HG03520 (cell line): ENCODE results near the gene DDAH1.
"Not testable (repeated sequence)": the region's sequence is repeated elsewhere in the genome, so short reads cannot be mapped to it uniquely, and the experiment has no call there.

Source experiments
- ATAC-seq: cut with Tn5 transposase; IDR thresholded peaks from one replicate; pipeline ENCODE4 v1.9.1; 2021; ENCODE audit warnings: mild to moderate bottlenecking, moderate library complexity; ENCODE audit not compliant: unreplicated experiment

Gene DDAH1

DNA sequence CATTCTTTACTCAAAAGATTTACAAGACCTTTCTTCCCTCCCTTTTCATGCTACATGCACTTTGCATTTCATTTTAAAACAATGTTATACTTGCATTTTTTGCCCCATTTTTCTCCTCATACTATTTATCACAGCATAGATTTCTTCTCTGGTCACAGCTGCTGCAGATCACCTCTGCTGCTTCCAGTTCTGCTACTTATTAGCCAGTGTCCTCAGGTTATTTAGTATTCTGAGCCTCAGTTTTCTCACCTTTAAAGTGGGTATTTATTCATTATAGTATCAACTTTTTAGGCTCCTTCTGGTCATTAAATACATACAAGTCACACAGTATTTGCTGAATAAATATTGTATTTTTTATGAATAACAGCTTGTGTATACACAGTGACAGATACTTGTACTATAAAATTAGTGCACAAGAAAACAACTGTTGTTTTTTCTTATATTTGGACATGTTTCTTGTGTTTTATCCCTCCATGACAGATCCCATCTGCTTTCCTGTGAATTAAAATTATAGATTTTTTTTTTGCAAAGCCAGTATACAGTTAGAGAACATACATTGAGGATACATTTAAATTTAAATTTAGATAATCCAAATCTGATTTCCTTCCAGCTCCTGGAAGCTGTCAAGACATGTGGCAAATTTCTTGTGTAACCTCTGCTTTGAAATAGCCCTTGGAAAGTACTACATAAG lies 103.2 kb downstream of the DDAH1 start:
- no peak for ATAC-seq

DNA sequence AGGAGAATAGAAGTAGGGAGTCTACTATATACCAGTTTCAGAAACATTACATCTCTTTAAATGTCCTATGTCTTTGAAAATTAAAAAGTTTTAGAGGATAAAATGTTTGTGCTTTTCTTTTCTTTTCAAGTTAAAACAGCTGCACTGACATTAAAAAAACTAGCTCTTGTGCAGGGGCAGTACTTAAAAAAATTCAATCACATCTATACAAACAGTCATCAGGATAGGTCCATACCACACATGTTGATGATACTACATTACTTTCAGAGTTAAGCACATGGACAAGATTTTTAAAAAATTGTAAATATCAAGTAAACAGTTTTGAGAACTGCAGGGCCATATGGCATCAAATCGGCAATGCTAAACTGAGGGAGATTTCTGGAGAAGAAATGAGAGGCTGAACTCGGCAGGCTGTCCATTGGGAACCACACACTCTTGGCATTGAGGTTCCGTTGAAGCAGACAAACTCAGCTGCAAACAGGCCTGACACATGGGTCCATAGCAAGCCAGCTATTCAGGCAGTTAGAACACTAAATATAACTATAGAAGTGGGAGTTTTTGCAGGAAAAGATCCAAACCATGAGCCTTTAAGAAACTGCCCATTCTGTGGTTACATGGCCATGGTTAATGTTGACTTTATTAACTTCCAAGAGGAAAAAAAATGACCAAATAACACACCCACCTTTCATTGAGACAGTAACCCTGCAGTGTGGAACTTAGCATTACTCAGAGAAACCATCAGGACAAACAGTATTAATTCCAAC lies 104.0 kb downstream of the DDAH1 start:
- no peak for ATAC-seq

DNA sequence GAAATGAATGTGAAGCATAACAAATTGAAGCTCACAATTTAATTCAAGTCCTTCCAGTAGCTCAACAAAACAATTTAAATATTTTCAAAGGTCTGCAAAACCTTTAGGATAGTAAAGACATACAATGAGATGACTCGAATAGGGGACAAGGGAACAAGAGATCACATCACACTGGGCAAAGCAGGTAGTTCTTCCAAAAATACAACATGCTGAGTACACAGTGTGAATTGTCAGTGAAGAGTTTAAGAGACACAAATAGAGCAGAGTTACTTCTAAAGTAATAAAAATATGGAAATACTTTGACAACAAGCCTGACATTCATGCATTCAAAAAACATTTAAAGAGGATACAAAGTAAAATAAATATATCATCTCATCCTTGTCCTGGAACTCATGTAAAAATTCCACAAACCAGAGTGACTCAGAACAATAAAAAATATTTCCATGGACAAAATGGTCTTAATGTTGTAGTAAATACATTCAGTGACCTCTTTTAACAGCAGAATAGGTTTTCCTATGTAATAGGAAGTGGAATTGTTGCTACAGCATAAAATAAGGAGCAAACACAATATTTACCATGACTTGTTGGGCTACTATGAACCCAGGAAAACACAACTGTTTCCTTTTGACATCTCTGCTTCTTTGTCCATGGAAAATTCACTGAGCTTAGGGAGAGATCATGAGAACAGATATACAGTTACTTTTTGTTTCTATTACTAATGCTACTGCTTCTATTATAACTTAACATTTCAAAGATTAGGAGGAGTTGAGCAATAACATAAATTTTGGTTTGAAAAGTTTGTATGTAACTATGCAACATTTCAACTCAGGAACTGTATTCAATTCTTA lies 104.9 kb downstream of the DDAH1 start:
- ATAC-seq: no peak

DNA sequence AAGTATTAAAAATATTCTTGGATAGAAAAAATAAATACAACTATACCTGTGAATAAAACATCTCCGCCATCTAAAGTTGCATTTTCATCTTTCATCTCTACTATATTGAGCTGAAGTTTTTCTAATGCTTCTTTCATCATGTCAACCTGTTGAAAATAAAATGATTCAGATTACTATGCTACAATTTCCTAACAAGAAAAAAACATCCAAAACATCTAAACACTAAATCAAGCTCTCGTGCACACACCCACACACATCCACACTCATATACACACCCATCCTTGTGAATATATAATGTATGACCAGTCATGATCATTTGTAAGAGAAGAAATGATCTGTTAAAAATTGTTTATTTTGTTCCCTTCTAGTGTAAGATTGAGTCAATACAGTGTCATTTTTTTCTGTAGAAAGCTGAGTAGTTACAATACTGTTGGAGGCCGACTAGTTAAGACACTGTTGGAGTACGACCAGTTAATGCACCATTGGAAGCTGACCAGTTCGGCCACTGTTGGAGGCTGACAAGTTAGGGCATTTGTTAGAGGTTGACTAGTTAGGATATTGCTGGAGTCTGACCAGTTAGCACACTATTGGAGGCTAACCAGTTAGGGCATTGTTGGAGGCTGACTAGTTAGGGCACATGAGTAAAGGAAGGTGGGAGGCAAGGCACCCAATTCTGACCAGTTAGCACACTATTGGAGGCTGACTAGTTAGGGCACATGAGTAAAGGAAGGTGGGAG lies 106.1 kb downstream of the DDAH1 start:
- ATAC-seq: no peak

DNA sequence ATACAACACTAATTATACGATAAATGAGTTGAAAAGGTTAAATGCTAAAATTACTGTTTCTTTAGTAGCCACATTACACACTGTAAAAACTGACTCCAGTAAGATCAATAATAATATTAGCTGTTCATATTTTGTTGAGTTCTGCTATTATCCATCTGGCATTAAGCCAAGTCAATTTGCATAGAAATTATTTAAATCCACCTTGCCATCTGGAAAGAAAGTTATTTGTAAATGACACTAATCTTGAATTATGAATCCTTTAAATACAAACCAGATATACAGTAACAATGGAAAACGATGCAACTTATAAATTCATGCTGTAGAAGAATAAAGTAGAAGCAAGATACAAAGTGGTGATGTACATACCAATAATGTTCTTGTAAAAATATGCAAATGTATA lies 107.1 kb downstream of the DDAH1 start:
- no peak for ATAC-seq

DNA sequence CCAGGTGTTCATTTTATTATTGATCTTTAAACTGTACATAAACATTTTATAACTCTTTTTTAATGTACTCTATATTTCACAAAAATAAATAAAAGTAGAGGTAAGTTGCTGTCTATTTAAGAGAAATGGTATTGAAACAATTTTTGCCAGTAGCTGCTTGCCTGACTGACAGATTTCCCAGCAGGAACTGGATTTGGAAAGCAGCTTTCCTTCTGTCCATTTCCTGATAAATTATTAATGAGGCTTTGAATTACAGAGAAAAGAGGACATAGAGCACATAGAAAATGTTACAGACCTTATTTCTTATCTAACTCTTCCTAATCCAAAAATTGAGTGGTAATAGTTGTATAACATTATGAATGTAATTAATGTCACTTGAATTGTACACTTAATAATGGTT lies 108.8 kb downstream of the DDAH1 start:
- ATAC-seq: no peak

DNA sequence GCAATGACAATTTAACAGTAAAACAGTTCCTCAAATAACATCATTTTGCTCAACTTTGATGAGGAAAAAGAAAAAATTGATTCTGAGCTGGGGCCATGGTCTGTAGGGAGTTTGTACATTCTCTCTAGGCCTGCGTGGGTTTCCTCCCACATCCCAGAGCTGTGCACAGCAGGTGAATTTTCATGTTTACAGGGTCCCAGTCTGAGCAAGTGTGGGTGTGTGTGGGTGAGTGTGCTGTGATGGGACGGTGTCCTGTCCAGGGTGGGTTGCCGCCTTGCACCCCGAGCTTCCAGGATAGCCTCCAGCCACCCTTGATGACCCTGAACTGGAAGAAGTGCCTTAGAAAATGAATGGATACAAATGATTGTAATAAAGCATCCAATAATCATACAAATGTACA lies 112.9 kb downstream of the DDAH1 start:
- no peak for ATAC-seq

DNA sequence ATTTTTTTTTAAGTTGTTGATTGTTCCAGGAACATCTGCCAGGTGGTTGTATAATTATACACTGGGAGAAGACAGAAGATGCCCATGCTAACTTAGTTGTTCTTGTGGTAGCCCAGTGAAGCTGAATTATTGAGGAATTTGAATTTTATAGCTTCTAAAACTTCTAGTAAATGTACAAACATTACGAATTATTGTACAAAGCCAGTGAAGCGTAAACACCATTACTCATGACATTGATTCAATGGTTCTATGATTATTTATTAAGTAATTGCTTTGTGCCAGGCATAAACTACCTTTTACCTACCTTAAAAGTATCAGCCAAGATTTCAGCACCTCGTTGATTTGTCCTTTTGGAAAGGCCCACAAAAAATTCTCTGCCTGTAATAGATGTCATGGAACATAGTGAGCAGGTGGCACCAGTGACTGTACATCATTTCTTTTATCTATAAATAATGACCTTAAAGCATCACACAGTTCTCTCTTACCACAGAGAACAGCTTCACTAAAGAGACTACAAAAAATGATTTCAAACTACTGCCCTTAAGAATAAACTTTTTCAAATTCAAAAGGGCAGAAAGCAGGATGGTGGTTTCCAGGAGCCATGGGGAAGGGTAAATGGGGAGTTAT lies 113.6 kb downstream of the DDAH1 start:
- no peak for ATAC-seq

DNA sequence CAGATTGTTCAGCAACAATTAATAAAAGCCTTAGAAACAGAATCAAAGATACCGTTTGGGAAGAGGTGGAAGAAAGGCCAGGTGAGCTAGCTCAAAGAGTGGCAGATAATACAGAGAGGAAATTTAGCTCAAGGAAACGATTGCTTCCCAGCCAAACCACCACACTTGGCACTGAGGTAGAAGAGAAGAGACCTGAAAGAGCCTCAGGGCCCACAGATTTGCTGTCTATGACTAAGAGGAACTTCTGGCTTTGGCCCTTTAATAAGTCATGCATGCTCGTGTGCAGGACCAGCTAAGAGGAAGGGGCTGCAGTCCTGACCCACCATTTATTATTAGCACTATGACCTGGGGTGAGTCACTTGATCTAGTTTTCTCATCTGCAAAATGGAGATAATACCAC lies 115.7 kb downstream of the DDAH1 start:
- ATAC-seq: no peak

DNA sequence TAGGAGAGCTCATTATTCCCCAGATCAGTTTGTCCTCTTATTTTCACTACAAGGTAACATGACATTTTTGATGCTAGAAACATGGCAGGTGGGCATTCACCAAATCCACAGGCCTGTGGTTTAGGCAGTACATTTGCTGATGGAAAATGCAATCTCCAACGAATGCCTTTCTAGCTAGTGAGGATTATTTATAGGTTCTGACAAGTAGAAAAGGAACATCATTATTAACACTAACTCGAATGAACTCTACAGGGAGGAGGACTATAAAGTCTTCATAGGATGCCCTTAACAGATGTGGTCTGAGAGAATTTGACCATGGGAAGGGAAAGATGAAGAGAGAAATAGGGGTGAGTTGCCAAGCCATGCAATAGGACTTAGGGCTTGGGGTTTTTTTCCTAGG lies 117.1 kb downstream of the DDAH1 start:
- no peak for ATAC-seq

DNA sequence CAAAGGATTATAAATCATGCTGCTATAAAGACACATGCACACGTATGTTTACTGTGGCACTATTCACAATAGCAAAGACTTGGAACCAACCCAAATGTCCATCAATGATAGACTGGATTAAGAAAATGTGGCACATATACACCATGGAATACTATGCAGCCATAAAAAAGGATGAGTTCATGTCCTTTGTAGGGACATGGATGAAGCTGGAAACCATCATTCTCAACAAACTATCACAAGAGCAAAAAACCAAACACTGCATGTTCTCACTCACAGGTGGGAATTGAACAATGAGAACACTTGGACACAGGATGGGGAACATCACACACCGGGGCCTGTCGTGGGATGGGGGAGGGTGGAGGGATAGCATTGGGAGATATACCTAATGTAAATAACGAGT lies 117.7 kb downstream of the DDAH1 start:
- not testable (repeated sequence) for ATAC-seq

DNA sequence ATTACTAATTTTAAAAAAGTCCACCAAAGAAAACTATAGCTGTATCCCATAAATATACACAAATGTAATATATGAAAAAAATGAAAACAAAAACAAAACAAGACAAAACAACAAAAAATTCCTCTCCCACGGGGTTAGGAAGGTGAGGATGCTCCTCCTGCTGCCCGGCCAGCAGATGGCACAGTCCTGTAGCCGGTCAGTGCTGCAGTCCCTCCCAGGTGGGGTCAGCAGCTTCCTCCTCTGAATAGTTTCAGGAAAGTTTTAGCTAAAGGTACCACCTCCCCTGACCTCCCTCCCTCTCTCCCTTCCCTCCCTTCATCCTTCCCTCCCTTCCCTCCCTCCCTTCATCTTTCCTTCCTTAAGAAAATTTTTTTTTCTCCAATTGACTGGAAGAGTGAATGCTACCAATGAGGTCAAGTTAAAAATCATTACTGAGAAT lies 120.7 kb downstream of the DDAH1 start:
- ATAC-seq: no peak

DNA sequence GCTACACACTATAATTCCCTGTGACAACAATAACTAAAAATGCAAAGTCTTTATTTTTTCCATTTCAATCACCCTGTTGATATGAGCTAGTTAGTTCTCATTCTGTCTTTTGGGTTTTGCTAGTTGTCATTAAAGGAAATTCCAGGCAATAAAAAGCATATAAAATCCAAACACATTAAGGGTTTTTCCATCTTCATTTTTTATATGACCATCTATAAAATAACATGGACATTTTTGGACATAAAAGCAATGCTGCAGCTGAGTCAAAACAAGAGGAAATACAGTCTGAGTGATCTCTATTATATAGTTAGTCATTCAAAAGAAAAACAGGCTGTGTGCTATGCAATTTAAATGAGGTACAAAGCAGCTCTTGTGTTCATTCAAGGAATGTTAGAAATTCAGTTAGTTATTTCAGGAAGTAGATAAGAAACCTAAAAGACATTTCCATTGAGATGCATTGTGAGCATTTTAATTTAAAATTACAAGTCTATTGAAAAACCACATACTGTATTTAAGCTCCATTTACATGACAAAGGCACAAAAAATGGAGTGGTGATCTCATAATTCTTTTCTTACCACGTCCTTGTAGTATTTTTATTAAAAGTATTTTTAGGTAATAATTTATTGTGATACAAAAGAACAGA lies 121.2 kb downstream of the DDAH1 start:
- no peak for ATAC-seq

DNA sequence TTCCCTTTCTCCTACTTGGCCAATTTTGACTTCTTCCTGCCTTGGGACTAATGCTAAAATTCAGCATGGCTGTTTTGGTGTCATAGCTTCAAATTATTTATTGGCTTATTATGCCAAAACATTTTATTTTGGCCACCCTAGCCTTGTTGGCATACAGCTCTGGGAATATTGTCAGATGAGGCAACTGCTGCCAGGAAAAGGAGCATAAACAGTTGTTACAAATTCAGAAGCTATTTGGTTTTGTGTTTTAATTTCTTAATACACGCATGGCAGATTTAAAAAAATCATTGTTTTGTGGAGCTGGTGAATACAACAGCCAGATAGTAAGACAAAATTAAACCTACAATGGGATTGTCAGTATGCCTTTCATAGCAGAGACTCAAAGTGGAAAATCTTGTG lies 121.7 kb downstream of the DDAH1 start:
- ATAC-seq: no peak

DNA sequence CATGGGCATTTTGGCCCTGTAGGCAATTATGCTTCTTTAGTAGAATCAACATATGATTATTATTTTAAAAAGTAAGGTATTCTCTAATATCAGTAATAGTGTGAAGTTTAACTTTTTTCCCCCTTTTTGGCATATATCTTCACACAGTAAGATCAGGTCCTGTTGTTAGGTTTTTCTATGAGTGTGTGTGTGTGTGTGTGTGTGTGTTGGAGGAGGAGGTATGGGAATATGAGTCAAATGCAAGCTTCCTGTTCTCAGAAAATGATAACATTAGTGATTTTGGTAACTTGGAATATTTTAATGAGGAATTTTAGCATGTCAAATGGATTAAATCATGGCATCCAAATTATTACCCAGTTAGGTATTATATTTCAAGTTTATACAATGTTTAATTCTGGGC lies 122.8 kb downstream of the DDAH1 start:
- no peak for ATAC-seq

DNA sequence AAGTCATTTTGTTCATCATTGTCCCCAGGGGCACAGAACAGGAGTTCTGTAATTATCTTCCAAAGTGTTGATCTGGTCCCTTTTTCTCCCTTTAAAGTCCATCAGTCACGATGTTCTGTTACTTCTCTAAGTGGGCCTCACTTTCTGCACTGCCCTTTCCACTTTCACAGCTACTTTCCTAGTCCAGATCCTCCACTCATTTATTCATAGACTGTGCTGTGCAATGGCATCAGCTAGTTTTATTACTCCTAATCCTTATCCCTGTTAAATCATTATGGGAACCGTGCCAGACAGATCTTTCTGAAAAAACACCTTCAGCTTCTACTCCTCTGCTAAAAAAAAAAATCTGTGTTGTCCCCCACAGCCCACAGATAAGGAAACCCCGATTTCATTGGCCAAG lies 124.5 kb downstream of the DDAH1 start:
- no peak for ATAC-seq

DNA sequence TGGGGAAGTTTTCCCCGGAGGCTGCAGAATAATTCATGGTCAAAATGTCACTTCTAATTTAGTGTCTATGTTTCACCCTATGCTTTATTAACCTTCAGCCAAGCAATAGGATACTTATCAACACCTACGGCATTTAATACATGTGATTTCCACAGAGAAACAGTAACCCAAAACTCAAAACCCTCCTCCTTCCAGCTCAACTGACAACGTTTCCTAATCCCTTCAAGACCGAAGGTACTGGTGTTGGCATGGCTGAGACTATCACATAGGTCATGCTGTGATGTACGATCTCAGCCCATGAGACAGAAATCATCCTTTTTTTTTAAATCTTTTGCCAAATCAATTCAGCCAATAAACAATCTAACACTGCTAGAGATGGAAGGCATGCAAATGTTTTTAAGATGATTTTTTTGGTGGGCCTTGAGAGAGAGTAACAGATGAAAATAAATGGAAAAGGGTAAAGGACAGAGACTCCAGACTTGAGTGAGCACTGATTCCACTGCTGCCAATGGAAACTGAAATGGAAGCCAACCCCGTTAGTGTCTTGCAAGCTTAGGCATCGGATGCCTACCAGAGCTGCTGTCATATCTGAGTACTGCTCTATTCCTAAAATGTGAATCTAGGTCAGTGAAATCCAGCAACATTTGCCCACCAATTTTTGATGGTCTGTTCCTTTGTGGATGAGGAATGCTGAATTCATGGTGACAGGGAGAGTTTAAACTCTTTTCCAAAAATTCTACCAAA lies 125.1 kb downstream of the DDAH1 start:
- ATAC-seq: no peak

DNA sequence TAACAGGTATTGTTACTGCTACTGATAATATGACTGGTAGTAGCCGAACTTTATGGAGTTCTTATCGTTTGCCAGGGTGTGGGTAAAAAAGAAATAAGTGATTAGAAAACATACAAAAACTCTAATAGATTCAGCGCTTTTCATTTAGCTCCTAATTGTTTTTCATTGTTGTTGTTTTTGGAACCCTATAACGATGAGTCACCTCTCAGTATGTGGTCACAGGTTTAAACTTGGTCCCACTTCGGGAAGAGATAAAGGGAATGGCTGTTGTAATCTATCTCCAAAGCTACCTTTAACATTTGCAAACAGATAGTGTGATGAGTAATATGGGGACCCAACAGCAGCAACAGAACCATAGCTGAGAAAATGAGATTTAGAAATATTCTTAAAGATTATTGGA lies 125.9 kb downstream of the DDAH1 start:
- ATAC-seq: no peak

DNA sequence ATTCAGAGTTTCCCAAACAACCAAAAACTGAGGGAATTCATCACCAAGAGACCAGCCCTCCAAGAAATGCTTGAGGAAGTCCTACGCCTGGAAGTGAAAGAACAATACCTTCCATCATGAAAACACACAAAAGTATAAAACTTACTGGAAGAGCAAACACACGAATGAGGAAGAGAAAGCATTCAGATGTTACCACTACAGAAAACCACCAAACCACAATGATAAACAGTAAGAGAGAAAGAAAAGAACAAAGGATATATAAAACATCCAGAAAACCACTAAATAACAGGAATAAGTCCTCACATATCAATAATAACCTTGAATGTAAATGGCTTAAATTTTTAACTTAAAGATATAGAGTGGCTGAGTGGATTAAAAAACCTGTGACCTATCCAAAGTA lies 130.0 kb downstream of the DDAH1 start:
- ATAC-seq: no peak
